ENCODE results near the gene KLK5. TPM values are rescaled to one million over a fixed set of nuclear protein-coding genes. Genes with fewer than 3 reads are reported as not detected.

The KLK5 gene
- polyA plus RNA-seq, 3 donors: not detected

DNA sequence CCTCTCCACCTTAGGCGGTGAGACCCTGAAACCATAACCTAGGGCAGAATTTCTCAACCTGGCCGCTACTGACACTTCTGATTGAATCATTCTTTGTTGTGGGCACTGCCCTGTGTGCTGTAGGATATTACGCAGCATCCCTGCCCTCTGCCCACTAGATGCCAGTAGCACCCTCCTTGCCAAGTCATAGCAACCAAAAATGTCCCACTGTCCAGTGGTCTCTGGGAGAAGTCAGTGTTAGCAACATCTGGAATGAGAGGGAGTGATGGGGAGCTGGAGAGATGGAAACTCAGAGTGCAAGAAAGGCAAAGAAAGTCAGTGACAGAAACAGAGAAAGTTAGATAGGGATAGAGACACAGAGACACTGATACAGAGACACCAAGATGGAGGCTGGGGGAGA, 55.2 kb downstream of the KLK5 start:
- H3K9ac ChIP-seq (ENCODE audit: insufficient read depth, low read length, poor library complexity, severe bottlenecking): no peak overlapping the region
- intact Hi-C loops (cut with micrococcal nuclease): no loop called here

DNA sequence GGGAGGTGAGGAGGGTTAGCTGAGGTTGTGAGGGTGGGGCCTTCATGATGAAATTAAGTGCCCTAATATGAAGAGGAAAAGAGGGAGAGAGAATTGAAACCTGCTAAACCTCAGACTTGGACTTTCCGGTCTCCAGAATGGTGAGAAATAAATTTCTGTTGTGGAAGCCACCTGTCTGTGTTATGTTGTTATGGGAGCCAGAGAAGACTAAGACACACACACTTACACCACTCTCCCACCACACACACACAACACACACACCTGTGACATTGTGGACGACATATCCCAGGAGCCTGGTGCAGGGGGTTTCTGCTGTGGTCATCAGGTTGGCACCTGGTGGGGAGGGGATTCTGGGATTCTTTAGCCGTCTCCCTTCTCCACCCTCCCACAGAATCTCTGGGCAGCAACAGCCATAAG, 55.6 kb downstream of the KLK5 start:
- H3K36me3 Mint-ChIP-seq: no peaks in the 10 kb centered on the region
- no CpG with 5 or more reads among the region's 3 CpGs for WGBS (ENCODE audit: insufficient coverage)
- no peak for DNase-seq
- Histone ChIP-seq H3K27ac (ENCODE audit: low read depth in 1 of 2, low read length in 2 of 2) (no peak overlapping the region), H3K36me3 (replicated peaks in 1 of 2; ENCODE audit: control insufficient read depth in 1 of 2, insufficient read depth in 2 of 2, low read length in 2 of 2) (no peaks in the 10 kb centered on the region), H3K4me3 (replicated peaks in 1 of 3; ENCODE audit: low read depth in 2 of 3, low read length in 3 of 3) (no peak overlapping the region), H3K9ac (ENCODE audit: insufficient read depth, low read length, poor library complexity, severe bottlenecking) (no peak overlapping the region), H3K4me2 (replicated peaks; ENCODE audit: extremely low read depth, low read length, poor library complexity, severe bottlenecking) (no peak overlapping the region), H3K79me2 (ENCODE audit: insufficient read depth, low read length) (no peaks in the 10 kb centered on the region), H4K20me1 (ENCODE audit: insufficient read depth, low read length) (no peaks in the 10 kb centered on the region), H2AFZ (ENCODE audit: insufficient read depth, low read depth, low read length, poor library complexity, severe bottlenecking) (no peak overlapping the region), H3K4me1 (ENCODE audit: control insufficient read depth in 1 of 2, insufficient read depth in 2 of 2, low read length in 2 of 2) (no peaks in the 10 kb centered on the region), H3K9me3 (replicated peaks in 1 of 2; ENCODE audit: control insufficient read depth in 1 of 2, insufficient read depth in 1 of 2, low read length in 2 of 2) (peaks cover 0 to 20% of the 10 kb centered on the region in 2 donors), H3K27me3 (ENCODE audit: control insufficient read depth in 2 of 2, insufficient read depth in 2 of 2, low read length in 2 of 2) (peaks cover 0 to 2% of the 10 kb centered on the region in 2 donors)
- peaks cover 7 to 9% (median 9%) of the 10 kb centered on the region in 3 donors for H3K27me3 Mint-ChIP-seq (ENCODE audit: low read depth in 3 of 3)
- TF ChIP-seq, protein P1, sequence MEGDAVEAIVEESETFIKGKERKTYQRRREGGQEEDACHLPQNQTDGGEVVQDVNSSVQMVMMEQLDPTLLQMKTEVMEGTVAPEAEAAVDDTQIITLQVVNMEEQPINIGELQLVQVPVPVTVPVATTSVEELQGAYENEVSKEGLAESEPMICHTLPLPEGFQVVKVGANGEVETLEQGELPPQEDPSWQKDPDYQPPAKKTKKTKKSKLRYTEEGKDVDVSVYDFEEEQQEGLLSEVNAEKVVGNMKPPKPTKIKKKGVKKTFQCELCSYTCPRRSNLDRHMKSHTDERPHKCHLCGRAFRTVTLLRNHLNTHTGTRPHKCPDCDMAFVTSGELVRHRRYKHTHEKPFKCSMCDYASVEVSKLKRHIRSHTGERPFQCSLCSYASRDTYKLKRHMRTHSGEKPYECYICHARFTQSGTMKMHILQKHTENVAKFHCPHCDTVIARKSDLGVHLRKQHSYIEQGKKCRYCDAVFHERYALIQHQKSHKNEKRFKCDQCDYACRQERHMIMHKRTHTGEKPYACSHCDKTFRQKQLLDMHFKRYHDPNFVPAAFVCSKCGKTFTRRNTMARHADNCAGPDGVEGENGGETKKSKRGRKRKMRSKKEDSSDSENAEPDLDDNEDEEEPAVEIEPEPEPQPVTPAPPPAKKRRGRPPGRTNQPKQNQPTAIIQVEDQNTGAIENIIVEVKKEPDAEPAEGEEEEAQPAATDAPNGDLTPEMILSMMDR (IDR thresholded peaks at IDR 0.05): no peak
- peaks cover 0 to 15% (median 12%) of the 10 kb centered on the region in 7 donors for H3K9me3 Mint-ChIP-seq
- H3K4me3 Mint-ChIP-seq: no peak overlapping the region
- no peak overlapping the region for H3K27ac Mint-ChIP-seq
- intact Hi-C loops (cut with micrococcal nuclease): no loop called here
- no peaks in the 10 kb centered on the region for H3K4me1 Mint-ChIP-seq

More for the DNA sequence above, 55.2 kb downstream of the KLK5 start:
- Mint-ChIP-seq H3K9me3 (peaks cover 0 to 15% (median 12%) of the 10 kb centered on the region in 7 donors), H3K27me3 (ENCODE audit: low read depth in 3 of 3) (peaks cover 9% of the 10 kb centered on the region in 3 donors), H3K36me3 (no peaks in the 10 kb centered on the region), H3K4me3 (no peak overlapping the region), H3K27ac (no peak overlapping the region), H3K4me1 (no peaks in the 10 kb centered on the region)
- H4K20me1 ChIP-seq (ENCODE audit: insufficient read depth, low read length): no peaks in the 10 kb centered on the region
- H3K4me1 ChIP-seq (ENCODE audit: control insufficient read depth in 1 of 2, insufficient read depth in 2 of 2, low read length in 2 of 2): no peaks in the 10 kb centered on the region
- H3K27me3 ChIP-seq (ENCODE audit: control insufficient read depth in 2 of 2, insufficient read depth in 2 of 2, low read length in 2 of 2): peaks cover 0 to 2% of the 10 kb centered on the region in 2 donors
- no peak for DNase-seq
- no peaks in the 10 kb centered on the region for H3K79me2 ChIP-seq (ENCODE audit: insufficient read depth, low read length)
- H3K36me3 ChIP-seq (replicated peaks in 1 of 2; ENCODE audit: control insufficient read depth in 1 of 2, insufficient read depth in 2 of 2, low read length in 2 of 2): no peaks in the 10 kb centered on the region
- H3K9me3 ChIP-seq (replicated peaks in 1 of 2; ENCODE audit: control insufficient read depth in 1 of 2, insufficient read depth in 1 of 2, low read length in 2 of 2): peaks cover 0 to 20% of the 10 kb centered on the region in 2 donors
- no peak overlapping the region for H3K4me3 ChIP-seq (replicated peaks in 1 of 3; ENCODE audit: low read depth in 2 of 3, low read length in 3 of 3)
- TF ChIP-seq, protein P1 (IDR thresholded peaks at IDR 0.05): no peak
- H3K4me2 ChIP-seq (replicated peaks; ENCODE audit: extremely low read depth, low read length, poor library complexity, severe bottlenecking): no peak overlapping the region
- H2AFZ ChIP-seq (ENCODE audit: insufficient read depth, low read depth, low read length, poor library complexity, severe bottlenecking): no peak overlapping the region
- 100% methylated on average over 2 of the region's 3 CpGs for WGBS (ENCODE audit: insufficient coverage)
- no peak overlapping the region for H3K27ac ChIP-seq (ENCODE audit: low read depth in 1 of 2, low read length in 2 of 2)

Data from CD14-positive monocyte (primary cell).